Stimulated activated CD4-positive, alpha-beta T cell treated with anti-CD3 and anti-CD28 coated beads, Interleukin-12 subunit alpha, Interleukin-12 subunit beta, amount 100 ng/mL, for 48 hours (primary cell): ENCODE data around the gene CASP3.

Source experiments
- DNase-seq, 3 donors: peaks; one replicate each; pipeline ENCODE4 v3.0.0-alpha.2; 2020; ENCODE audit warnings: low read depth in 2 of 3, low spot score in 1 of 3

CASP3 gene

GRCh38 chr4:184649026-184649970 is at the start of gene CASP3, which contains the start of gene PRIMPOL:
TSS of gene CASP3 (minus strand) at chr4:184649447. CDS start at chr4:184638453, 10,994 bp downstream.
TSS of gene PRIMPOL (plus strand) at chr4:184649738. CDS start at chr4:184657141, 7,403 bp downstream.
- peak; percentile 93 to 97 (median 96) for DNase-seq

GRCh38 chr4:184697956-184698355 is 48.7 kb upstream of the CASP3 start:
- no peak for DNase-seq

DNA sequence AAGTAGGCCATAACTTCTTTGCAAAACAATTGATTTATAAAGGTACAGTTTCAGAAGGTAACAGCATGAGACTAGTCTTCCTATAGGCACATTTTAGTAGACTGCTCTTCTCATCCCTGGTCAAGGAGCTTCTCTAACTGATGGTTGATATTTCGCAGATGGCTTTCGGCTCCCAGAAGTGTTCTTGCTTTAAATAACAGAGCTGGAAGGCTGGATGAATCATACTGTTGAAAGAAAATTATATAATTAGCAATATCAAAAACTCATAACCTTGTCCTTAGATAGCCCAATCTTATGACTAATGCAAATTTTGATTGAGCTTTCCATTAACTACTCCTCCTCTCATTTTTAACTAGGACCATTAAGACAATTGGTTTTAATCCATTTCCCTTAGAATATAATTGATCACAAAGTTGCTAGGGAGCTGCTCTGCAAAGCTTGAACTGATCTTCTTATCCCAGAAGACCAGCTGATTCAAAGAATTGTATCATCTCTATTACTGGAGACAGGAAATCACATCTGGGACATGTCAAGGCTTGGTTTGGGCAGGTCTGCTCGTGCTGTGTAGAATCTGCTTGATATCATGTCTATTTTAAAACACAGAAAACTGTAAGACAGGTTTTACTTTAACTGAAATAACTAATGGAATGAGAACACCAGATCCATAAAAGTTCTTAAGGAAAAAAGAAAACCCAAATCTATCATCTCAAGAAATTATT is 46.1 kb upstream of the CASP3 start:
- DNase-seq, result no peak

GRCh38 chr4:184694412-184694956 is 45.2 kb upstream of the CASP3 start:
- DNase-seq, result no peak

- no peak for DNase-seq
These were observed 43.8 kb upstream of the CASP3 start for GRCh38 chr4:184693056-184693455.

DNA sequence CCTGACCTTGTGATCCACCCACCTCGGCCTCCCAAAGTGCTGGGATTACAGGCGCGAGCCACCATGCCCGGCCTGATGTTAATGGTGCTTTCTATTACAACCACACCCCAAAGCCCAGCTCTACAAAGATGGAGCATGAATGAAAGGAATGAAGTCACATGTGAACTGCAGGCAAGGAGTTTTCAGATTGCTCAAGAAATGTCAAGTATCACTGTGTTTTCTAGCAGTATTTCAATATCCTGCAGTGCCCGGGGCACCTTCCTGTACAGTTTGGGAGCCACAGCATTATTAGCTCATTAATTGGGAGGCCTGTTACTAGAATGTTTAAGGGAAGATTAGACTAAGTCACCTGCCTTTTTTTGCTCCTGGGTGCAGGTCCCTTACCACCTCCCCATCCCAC is 40.4 kb upstream of the CASP3 start:
- no peak for DNase-seq

DNA sequence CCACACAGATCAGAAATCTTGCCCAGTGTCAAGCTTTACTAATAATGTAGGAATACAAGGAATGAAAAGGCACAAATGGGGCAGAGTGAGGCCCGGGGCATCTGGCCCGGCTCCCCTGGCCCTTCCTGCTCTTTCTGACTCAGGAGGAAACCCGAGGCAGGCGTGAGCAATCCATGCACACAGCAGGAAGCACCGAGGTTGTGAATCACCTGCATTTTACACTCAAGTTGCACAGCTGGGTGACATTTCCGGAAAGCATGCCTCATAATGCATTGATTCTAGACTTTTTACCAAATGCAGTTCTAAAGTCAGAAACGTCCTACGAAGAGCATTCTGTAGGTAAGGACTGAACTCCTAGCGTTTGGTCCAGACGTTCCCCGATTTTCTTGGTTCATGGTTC is 39.2 kb upstream of the CASP3 start:
- DNase-seq, result peak in 2 of 3 donors; percentile 9 to 23

DNA sequence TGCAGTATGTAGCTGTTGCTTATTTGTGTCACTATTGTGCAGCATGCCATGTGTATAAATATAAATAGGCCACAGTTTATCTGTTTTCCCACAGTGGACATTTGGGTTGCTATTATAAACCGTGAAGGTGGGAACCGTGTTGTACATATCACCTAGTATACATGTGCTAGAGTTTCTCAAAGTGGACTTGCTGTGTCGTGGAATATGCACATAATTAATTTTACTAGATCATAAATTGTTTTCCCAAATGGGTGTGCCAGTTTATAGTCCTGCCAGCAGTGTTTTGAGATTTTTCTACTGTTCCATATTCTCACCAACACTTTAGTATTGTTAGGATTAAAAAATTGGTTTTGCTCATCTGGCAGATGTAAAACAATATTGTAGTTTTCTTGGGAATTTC is 38.8 kb upstream of the CASP3 start:
- DNase-seq, result no peak

- DNase-seq, result no peak
These were observed 35.4 kb upstream of the CASP3 start for GRCh38 chr4:184684491-184685189.

- no peak for DNase-seq
These were observed 32.7 kb upstream of the CASP3 start for GRCh38 chr4:184681916-184682315.

DNA sequence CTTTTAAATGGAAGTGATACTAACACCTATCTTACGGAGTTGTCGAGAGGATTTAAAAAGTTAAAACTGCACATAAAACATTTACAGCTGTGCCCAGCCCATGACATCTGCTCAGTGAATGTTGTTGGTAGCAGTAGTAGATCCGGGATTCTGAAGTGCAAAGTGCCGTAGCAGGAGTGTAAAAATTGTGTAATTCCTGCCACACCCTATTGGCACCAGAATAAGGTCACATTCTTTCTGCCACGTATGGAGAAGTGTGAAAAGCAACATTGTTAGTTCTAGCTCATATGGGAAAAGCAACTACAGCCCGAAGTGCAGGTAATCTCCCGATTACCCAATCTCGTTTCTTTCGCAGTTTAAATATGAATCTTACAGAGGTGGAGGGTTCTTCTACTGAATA is 31.5 kb upstream of the CASP3 start:
- DNase-seq, result no peak

DNA sequence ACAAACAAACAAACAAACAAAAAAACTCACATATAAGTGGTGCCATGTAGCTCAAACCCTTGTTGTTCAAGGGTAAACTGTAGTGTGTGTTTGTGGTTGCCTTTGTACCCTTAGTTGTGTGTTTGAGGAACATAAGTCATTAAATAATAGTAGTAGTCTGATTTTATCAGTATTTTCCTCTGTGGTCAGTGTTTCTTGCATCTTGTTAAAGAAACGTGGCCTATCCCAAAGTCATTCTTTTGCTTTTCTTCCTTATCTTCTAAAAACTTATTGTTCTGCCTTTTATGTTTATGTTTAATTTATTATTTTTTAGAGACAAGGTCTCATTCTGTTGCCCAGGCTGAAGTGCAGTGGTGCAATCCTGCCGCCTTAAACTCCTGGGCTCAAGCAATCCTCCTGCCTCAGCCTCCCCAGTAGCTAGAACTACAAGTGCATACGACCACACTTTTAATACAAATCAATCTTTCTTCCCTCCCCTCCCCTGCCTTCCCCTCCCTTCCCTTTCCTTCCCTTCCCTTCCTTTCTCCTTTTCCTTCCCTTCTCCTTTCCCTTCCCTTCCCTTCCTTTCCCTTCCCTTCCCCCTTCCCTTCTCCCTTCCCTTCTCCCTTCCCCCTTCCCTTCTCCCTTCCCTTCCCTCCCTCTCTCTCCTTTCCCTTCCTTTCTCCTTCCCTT is 26.7 kb upstream of the CASP3 start:
- DNase-seq, result no peak

DNA sequence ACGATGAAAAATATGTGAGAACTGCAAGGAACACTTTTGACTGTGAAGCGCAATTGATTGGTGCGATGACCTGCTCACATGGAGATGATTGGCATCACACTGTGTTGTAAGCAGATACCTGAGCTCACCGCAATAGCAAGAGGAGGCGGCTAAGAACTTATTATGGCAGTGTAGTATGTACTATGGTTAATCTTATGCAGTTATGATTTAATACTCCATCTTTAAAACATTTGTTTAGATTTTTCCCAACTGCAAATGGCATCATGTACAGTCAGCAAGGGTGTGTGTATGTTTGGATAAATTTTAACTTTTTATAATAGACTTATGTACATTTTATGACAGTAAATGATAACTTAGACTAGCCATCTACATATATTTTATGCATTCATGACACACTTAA is 25.8 kb upstream of the CASP3 start:
- DNase-seq, result no peak

DNA sequence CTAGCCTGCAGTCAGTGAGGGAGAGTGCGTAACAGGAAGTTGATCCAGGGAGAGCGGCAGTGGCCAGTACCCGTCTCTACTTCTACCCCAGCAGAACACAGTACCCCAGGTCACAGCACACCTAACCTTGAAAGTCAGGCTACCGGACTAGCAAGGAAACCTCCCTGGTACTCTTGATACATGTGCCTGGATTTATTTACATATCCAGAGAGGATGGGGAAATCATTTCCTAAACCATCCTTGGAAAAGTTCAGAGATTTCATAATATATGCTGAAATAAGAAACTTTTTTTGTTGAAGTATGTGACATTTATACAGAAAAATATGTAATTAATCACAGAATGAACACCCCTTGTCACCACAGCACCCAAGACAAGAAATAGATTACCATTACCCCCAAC is 24.8 kb upstream of the CASP3 start:
- no peak for DNase-seq

DNA sequence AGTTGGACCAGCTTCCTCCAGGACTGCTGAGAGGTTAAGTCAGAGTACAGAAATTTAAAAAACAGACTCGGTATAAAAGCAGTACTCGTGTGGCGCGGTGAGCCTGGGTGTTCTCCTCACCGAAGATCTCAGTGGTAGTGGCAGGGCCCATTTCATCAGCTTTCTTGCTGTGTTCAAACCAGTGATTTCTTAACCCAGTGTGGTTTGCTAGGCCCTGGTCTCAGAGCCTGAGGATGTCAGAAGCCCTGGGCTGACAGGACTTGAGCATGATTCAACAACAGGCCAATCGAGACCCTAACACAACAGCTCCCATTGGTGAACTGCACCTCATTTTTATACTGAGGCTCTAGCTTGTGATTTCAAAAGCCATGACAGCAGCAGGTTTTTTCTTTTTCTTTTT is 23.5 kb upstream of the CASP3 start:
- DNase-seq, result no peak

DNA sequence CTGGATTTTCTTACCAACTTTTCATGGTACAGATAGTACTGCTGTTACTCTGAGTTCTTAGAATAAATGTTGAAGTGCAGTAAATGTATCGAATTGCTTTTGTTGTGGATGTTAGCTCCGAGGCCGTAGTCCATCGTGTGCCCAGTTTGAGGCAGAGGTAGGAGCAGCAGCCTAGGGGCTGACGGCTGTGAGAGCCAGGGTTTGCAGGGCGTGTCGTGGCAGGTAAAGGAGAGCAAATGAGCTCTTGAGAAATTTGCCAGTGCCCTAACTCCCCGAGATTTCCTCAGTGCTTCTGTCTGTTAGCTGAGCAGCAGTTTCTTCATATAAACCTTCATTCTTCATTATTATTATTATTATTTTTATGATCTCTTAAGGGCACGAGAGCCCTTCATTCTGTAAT is 21.9 kb upstream of the CASP3 start:
- no peak for DNase-seq

GRCh38 chr4:184669251-184669650 is 20.0 kb upstream of the CASP3 start:
- DNase-seq, result no peak

- DNase-seq, result no peak
These were observed 19.4 kb upstream of the CASP3 start for GRCh38 chr4:184668511-184669114.

GRCh38 chr4:184668096-184668495 is 18.8 kb upstream of the CASP3 start:
- DNase-seq, result no peak

DNA sequence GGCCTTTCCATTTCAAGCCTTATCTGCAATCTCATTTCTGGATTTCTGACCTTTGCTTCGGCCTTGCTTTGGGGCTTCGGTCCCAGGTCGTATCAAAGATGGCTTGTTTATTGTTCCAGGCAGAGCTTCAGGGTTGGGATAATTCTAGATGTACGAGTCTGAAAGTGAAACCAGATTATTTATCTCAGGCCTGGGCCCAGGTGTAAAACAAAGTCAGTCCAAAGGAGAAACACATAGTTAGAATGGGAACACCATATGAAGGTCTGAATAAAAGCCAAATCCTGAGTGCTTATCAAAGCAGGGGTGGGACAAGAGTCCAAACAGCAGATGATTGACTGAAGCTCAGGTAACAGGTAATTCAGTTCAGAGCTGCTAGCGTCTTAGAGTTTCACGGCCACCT is 17.4 kb upstream of the CASP3 start:
- DNase-seq, result no peak
